Stimulated activated CD8-positive, alpha-beta memory T cell treated with anti-CD3 and anti-CD28 coated beads, Interleukin-4, amount 100 ng/mL, for 4 hours (primary cell): Measurements from ENCODE around the gene OR1L8.

Experiments used
- DNase-seq, 2 donors: peaks; one replicate each; pipeline ENCODE4 v3.0.0-alpha.2; 2020; ENCODE audit warnings: low read depth in 2 of 2, low spot score in 1 of 2

The OR1L8 gene

DNA sequence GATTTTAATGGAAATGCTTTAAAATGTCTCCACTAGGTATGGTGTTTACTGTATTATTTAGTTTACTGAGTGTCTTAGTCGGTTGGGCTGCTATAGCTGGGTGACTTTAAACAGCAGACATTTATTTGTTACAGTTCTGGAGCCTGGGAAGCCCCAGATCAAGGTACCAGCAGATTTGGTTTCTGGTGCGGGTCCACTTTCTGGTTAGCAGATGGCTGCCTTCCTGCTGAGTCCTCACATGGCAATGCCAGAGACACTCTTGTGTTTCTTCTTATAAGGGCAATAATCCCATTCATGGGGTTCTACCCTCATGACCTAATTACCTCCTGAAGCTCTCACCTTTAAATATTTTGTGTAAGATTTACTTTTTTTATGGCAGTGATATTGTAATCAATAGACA, 65.0 kb downstream of the OR1L8 start:
- DNase-seq, result no peak
